Erythroblast (primary cell): ENCODE data around the gene TEX19.

ENCODE experiments used
- GATA1 ChIP-seq: IDR thresholded peaks from 2 replicates; pipeline ENCODE4 v1.6.1; 2011; ENCODE audit warnings: low read depth, mild to moderate bottlenecking, control low read depth, low read length, moderate library complexity
- POLR2A ChIP-seq: IDR thresholded peaks from 2 replicates; pipeline ENCODE4 v1.6.1; 2011; ENCODE audit warnings: mild to moderate bottlenecking, low read length

- TF ChIP-seq POLR2A, result no peak
- no peak for TF ChIP-seq GATA1
Observed at GRCh38 chr17:82310877-82311276, 48.2 kb upstream of the TEX19 start.
